ENCODE measurements around the gene CCDC6.

CCDC6 gene

DNA sequence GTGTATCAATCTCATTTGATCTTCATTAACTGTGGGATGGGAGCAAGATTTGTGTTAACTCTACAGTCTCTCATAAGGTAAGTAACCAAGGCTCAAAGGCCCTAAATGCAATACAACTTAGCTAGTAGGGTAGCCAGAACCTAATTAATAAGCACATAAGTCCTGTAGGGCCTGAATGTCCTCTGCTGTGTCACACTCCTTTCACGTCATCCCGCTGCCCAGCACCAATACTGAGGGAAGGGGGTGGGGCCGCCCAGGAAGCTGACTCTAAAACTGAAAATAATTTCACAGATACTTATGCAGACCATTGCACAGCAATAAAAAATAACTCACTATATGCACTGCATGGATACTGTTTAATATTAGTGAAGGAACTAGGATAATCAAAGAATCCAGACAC is 13.7 kb downstream of the CCDC6 start:
- in situ Hi-C loops (cut with MboI; ENCODE audit: low pct_unique_long_range_greater_than_20kb, low sequenced_read_pairs, unreplicated experiment) = no loop called here
- no peak for DNase-seq (ENCODE audit: low spot score)
- TF ChIP-seq, protein P1, sequence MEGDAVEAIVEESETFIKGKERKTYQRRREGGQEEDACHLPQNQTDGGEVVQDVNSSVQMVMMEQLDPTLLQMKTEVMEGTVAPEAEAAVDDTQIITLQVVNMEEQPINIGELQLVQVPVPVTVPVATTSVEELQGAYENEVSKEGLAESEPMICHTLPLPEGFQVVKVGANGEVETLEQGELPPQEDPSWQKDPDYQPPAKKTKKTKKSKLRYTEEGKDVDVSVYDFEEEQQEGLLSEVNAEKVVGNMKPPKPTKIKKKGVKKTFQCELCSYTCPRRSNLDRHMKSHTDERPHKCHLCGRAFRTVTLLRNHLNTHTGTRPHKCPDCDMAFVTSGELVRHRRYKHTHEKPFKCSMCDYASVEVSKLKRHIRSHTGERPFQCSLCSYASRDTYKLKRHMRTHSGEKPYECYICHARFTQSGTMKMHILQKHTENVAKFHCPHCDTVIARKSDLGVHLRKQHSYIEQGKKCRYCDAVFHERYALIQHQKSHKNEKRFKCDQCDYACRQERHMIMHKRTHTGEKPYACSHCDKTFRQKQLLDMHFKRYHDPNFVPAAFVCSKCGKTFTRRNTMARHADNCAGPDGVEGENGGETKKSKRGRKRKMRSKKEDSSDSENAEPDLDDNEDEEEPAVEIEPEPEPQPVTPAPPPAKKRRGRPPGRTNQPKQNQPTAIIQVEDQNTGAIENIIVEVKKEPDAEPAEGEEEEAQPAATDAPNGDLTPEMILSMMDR (IDR thresholded peaks at IDR 0.05; ENCODE audit: extremely low read depth, insufficient read depth, missing control alignments) = no peak

DNA sequence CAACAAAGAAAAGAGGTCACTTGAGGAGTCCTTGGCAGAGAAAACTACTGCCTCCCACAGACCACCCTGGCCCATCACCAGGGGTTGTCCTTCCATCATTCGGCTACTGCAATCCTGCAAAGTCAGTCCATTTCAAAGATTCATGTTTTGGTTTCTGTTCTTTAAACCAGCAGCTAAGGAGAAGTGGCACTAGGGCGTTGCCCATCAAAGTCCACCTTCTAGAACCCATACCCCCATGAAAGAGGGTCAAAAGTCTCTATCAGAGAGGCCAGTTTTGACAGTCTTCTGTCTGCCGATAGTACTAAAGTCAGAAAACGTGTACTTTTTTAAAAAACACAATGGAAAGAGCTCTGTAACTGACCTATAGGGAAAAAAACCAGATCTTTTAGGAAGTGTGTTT is 14.4 kb downstream of the CCDC6 start:
- no peak for DNase-seq (ENCODE audit: low spot score)
- TF ChIP-seq, protein P1 (IDR thresholded peaks at IDR 0.05; ENCODE audit: extremely low read depth, insufficient read depth, missing control alignments) = no peak
- in situ Hi-C loops (cut with MboI; ENCODE audit: low pct_unique_long_range_greater_than_20kb, low sequenced_read_pairs, unreplicated experiment) = no loop called here

DNA sequence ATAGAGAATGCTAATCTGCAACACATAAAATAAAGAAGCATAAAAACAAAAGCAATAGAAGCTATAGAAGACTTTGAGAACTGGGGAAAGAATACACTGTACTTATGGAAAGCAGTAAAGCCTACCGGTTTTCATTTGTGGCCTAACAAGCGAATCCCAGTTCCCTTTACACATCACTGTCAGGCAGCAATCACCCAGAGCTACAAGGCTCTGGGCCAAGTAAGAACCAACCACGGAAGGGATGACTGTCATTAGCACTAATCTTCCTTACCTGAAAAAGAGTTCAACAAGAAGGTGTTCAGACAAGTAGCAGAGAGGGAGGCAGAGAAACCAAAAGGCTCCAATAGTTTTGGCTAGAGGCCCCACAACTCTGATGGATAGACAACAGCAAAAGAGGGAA is 15.0 kb downstream of the CCDC6 start:
- DNase-seq (ENCODE audit: low spot score) = no peak

DNA sequence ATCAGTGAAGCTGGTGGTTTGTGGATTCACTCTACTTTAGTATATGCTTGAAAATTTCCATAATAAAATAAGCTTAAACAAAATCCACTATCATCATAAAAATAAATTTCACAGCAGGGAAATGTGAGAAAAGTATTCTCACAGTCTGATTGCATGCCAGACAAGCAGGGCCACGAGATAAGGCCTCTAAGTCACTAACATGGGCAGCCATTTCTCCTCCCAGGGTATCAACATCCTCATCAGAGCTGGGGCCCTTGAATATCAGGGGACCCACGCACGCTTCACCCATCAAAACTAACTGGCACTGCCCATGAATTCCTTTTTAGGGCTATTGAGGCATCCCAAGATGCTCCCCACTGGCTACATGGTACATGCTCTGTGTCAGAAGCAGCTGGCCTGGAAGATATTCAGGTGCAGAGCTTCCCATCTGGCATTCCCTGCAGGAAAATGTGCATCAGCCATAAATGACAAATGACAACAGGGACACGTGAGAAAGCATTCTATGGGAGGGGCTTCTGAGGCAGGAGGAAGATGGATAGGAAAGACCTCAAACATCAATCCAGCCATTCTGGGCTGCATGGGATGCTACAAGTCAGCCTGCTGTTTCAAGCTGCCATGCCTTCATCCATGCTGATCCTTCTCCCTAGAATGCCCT is 17.4 kb downstream of the CCDC6 start:
- DNase-seq (ENCODE audit: low spot score) = no peak
- in situ Hi-C loops (cut with MboI; ENCODE audit: low pct_unique_long_range_greater_than_20kb, low sequenced_read_pairs, unreplicated experiment) = no loop called here
- TF ChIP-seq, protein P1 (IDR thresholded peaks at IDR 0.05; ENCODE audit: extremely low read depth, insufficient read depth, missing control alignments) = no peak

More for the DNA sequence above, 15.0 kb downstream of the CCDC6 start:
- in situ Hi-C loops (cut with MboI; ENCODE audit: low pct_unique_long_range_greater_than_20kb, low sequenced_read_pairs, unreplicated experiment) = no loop called here
- TF ChIP-seq, protein P1 (IDR thresholded peaks at IDR 0.05; ENCODE audit: extremely low read depth, insufficient read depth, missing control alignments) = no peak

DNA sequence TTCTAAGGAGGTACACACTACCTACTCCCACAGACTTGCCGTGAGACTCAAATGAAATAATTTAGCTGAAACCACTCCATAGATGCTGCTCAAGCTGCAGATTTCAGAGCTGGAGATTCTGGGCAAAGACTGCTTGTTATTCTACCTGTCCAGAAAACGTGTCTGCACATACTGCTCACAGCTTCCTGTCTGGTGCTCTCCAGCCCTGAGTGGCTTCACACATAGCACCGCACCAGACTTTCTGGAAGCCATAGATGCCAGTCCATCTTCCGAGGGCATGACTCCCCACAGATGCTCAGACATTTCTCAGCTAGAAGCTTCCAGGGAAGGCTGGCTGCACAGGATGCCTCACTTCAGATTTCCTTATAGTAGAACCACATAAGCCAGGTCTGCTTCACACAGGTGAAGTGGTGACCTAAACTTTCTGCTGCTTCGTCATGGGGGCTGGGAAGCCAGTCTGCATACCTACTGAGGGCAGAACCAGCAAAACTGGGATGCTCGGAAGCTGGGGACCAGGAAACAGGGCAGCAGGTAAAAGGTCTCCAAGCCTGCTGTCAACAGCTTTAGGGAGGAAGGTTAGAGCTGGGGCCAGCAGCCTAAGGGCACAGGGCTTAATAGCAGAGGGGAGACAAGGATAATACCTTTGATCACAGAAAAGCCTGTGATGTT is 18.2 kb downstream of the CCDC6 start:
- DNase-seq (ENCODE audit: low spot score) = no peak
- in situ Hi-C loops (cut with MboI; ENCODE audit: low pct_unique_long_range_greater_than_20kb, low sequenced_read_pairs, unreplicated experiment) = no loop called here
- TF ChIP-seq, protein P1 (IDR thresholded peaks at IDR 0.05; ENCODE audit: extremely low read depth, insufficient read depth, missing control alignments) = no peak

DNA sequence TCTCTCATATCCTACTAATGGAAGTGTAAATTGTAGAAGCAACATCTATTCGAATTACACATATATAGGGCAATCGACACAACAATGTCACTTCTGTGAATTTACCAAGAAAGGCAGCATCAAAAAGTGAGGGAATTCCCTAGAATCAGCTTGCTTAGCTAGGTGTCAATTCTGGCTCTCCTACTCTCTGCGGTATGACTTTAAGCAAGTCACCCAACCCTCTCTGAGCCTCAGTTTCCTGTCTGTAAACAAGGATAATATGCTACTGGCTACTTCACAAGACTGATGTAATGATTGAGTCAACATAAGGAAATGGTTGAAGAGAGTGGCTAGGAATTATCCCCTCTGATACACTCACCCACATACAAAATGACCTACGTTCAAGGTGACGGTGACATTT is 19.4 kb downstream of the CCDC6 start:
- in situ Hi-C loops (cut with MboI; ENCODE audit: low pct_unique_long_range_greater_than_20kb, low sequenced_read_pairs, unreplicated experiment) = no loop called here

More for the DNA sequence above, 19.4 kb downstream of the CCDC6 start:
- TF ChIP-seq, protein P1 (IDR thresholded peaks at IDR 0.05; ENCODE audit: extremely low read depth, insufficient read depth, missing control alignments) = no peak
- no peak for DNase-seq (ENCODE audit: low spot score)

All from GM13977 (cell line).